Activated CD8-positive, alpha-beta memory T cell treated with anti-CD3 and anti-CD28 coated beads for 24 hours (primary cell): ENCODE results near the gene SNRNP25.
A peak's percentile ranks its signal among the peaks of the same experiment; 100 is the strongest.

Source experiments
- DNase-seq: peaks from one replicate; pipeline ENCODE4 v3.0.0-alpha.2; 2020

Gene SNRNP25

DNA sequence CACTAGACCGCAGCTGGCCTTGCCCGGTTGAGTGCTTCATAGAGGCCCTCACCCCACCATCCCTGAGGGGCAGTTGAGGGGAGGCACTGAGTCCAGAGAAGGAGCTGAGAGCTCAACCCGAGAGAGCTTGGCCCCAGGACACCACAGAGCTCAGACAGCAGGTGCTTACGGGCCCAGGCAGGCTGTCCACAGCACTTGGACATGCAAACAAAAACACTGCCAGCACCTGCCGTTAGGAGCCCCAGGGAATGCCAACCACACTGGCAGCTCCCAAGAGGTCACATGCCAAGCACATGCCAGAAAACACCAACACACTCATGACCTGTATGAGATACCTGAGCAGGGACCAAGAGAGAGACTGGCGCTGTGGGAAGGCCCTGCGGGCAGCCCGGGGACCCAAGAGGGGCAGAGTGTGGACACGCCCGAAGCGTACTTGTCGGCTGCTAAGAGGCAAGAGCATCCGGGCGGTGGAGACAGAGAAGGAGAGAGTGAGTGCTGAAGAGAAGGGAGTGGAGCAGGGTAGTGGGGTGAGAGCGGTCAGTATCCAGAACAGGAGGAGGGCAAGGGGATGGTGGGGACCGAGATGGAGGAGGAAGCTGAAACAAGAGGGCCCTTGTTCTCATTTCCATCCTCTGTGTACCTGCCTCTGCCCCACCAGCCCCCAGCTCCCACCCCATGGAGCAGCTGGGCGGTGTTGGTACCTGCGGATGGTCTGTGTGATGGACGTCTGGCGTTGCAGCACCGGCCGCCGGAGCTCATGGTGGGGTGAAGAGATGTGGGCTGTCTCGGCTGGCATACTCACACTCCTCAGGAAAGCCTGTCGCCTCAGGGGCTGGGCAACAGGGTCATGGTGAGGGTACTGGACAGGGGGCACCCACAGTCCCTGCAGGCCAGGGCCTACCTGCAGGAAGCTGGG is 10.6 kb downstream of the SNRNP25 start:
- DNase-seq, result no peak

- no peak for DNase-seq
Measured at GRCh38 chr16:64914-65255, 11.3 kb downstream of the SNRNP25 start.

- peak; percentile 97 for DNase-seq
Measured at GRCh38 chr16:65745-66144, 12.1 kb downstream of the SNRNP25 start.

DNA sequence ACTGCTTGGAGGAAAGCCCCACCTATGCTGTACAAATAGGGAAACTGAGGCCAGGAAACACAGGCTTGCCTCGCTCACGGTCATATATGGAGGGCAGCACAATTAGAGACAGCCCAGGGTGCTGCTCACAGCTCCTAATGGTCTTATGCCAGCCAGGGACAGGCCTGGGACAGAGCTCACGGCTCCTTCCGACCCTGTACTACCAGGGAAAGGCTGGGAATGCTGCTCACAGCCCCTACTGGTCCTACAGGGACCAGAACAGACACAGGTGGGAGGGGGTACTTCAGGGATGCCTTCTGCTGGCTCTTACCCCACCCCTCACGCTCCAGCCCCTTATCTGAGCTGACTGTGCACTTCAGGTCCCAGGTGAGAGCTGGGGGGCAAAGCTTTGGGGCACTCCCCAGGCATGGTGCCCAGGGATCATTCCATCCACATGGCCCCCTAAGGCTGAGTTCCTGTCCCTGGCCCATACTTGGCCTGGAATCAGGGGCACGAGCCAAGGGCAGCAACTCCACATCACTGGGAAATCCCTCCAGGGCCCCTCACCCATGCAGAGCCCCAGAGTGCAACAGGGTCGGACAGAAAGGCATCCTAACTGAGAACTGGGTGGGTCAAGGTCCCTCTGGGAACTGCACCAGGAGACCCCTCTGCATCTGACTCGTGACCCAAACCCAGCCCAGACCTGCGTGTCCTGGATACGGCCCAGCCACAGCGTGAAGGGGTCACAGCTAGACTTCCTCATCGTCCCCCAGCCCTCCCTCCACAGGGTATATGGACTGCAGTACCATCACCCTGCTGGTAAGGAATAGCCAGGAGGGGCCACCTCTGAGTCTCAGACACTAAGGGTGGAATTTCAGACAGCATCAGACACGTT is 12.9 kb downstream of the SNRNP25 start:
- no peak for DNase-seq

- DNase-seq, result no peak
Measured at GRCh38 chr16:67183-67791, 13.7 kb downstream of the SNRNP25 start.

DNA sequence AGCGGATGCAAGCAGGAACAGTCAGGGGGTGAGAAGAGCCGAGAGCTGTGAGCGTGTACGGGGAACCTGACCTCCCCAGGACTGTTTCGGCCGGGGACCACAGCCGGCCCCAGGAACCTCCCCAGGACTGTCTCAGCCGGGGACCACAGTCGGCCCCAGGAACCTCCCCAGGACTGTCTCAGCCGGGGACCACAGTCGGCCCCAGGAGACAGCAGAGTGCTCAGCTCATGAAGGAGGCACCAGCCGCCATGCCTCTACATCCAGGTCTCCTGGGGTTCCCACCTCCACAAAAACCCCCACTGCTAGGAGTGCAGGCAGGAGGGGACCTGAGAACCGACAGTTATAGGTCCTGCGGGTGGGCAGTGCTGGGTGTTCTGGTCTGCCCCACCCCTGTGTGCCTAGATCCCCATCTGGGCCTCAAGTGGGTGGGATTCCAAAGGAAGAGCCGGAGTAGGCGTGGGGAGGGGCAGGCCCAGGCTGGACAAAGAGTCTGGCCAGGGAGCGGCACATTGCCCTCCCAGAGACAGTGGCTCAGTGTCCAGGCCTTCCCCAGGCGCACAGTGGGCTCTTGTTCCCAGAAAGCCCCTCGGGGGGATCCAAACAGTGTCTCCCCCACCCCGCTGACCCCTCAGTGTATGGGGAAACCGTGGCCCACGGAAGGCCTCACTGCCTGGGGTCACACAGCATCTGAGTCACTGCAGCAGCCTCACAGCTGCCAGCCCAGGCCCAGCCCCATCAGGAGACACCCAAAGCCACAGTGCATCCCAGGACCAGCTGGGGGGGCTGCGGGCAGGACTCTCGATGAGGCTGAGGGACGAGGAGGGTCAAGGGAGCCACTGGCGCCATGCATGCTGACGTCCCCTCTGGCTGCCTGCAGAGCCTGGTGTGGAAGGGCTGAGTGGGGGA is 14.5 kb downstream of the SNRNP25 start:
- no peak for DNase-seq

- DNase-seq, result no peak
Measured at GRCh38 chr16:69181-69580, 15.6 kb downstream of the SNRNP25 start.

DNA sequence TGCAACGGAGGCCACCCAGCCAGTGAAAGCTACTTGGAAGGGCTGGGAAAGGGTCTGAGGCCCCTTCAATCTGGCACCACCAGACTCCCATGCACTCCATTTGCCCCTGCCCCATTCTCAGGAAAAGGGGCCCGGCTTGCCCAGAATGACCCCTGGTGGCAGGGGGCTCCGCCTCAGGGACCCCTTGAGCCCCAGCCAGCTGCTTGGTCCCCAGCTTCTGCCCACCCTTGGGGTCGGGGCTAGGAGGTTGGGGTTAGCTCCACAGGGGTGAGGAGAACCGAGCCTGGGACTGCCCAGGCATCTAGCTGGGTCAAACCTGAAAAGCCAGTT is 17.5 kb downstream of the SNRNP25 start:
- no peak for DNase-seq

- no peak for DNase-seq
Measured at GRCh38 chr16:71540-72401, 18.1 kb downstream of the SNRNP25 start.

- DNase-seq, result no peak
Measured at GRCh38 chr16:72561-73548, 19.2 kb downstream of the SNRNP25 start, which contains the start of gene RHBDF1. TSS of gene RHBDF1 (minus strand) at chr16:72631. CDS start at chr16:65015, 7,616 bp downstream.

- no peak for DNase-seq
Measured at GRCh38 chr16:74051-74746, 20.6 kb downstream of the SNRNP25 start.

- DNase-seq, result no peak
Measured at GRCh38 chr16:74747-75334, 21.2 kb downstream of the SNRNP25 start.

- DNase-seq, result no peak
Measured at GRCh38 chr16:75580-76501, 22.2 kb downstream of the SNRNP25 start.

DNA sequence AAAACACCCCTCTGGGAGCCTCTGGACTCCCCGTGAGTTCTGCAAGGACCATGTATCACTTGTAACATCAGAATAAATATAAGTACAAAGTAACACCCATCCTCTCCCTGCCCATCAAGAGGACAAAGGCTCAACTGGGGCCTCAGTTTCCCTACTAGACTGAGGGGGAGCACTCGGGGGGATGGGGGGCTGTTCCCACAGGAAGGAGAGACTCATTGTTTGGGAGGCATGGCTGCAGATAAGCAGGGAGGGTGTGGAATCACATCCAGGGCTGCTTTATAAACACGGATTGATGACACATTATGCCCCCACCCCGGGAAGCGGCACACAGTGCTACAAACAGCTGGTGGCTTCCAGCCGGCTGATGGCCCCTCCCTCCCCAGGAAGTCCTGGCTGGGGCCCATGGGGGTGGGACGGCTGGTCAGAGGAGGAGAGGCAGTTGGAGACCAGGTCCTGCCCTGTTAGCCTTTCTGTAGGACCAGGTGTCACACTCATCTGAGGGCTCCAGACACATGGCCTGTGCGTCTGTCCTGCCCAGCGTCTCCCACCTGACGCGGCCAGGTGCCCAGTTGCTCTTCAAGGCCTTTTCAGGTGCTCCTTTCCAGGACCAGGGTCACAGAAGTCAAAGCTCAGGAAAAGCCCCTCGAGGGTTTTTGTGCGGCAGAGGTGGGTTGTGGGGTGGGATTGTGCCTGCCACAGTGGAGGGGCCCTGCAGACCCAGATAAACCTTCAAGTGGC is 23.1 kb downstream of the SNRNP25 start:
- no peak for DNase-seq

DNA sequence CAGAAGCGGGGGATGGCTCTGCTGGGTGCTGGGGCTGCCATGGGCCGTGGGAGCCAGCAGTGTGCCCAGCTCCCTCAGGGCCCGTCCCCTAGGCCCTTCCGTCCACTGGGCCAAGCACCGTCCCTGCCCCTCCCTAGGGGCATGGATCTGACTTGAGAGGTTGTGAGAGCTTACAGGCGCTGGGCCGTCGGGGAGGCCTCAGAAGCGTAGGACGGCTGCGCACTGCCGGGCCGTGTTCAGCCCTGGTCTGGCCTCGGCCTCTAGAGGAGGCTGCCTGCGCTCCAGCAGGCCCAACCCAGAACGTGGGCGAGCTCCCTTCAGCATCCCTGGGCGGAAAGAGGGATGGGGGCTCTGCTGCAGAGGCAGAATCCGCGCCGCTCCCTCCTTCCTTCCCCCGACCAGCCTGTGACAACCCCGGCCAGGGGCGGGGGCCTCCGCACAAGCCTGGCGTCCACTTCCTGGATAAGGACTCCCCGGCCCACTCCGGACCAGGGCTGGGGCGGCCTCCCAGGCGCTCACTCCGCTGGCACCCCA is 23.7 kb downstream of the SNRNP25 start:
- no peak for DNase-seq

GRCh38 chr16:77807-78443 is 24.3 kb downstream of the SNRNP25 start, which contains the start of gene MPG:
TSS of gene MPG (plus strand) at chr16:78225. CDS start at chr16:78310, 85 bp downstream.
- peak; percentile 94 for DNase-seq
